ENCODE data around the gene TMCO4. TPM values are rescaled to one million over a fixed set of nuclear protein-coding genes. Genes with fewer than 3 reads are reported as not detected.

TMCO4 gene
- total RNA-seq, 1 experiment from 2014 or later, result 19.7 TPM

DNA sequence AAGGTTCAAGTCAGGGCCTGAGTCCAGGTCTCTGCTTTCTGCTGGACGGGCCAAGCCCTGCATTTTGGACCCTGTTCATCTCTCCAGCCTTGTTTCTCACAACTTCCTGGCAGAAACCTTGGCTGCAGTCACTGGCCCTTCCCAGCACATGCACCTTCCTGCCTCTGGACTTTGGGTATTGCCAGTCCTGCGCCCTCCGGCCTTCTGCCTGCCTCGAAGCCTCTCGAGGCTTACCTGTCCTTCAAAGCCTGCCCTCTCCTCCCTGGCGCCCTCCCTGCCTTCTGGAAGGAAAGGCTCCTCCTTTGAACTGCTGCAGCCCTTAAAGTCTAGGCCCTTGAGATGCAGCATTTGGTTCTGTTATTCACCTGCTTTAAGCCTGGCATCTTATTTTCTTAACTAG is 82.2 kb downstream of the TMCO4 start:
- H3K27me3 ChIP-seq (ENCODE audit: low read length), result no peaks in the 10 kb centered on the region
- H2AFZ ChIP-seq (ENCODE audit: low read length), result no peak overlapping the region
- ChIA-PET POLR2A (ENCODE audit: unreplicated experiment) (no interaction called here), CTCF (no interaction called here)
- no peak for DNase-seq
- H3K4me3 ChIP-seq (ENCODE audit: low read length), result no peak overlapping the region
- TF ChIP-seq EZH2phosphoT487 (IDR thresholded peaks at IDR 0.05; ENCODE audit: borderline replicate concordance, low read length) (no peak), EZH2 (IDR thresholded peaks at IDR 0.05; ENCODE audit: low read length, unreplicated experiment) (no peak)
- TF ChIP-seq, protein P1, sequence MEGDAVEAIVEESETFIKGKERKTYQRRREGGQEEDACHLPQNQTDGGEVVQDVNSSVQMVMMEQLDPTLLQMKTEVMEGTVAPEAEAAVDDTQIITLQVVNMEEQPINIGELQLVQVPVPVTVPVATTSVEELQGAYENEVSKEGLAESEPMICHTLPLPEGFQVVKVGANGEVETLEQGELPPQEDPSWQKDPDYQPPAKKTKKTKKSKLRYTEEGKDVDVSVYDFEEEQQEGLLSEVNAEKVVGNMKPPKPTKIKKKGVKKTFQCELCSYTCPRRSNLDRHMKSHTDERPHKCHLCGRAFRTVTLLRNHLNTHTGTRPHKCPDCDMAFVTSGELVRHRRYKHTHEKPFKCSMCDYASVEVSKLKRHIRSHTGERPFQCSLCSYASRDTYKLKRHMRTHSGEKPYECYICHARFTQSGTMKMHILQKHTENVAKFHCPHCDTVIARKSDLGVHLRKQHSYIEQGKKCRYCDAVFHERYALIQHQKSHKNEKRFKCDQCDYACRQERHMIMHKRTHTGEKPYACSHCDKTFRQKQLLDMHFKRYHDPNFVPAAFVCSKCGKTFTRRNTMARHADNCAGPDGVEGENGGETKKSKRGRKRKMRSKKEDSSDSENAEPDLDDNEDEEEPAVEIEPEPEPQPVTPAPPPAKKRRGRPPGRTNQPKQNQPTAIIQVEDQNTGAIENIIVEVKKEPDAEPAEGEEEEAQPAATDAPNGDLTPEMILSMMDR (conservative IDR thresholded peaks at IDR 0.05; ENCODE audit: low read depth, low read length), result no peak
- no peaks in the 10 kb centered on the region for H4K20me1 ChIP-seq (ENCODE audit: low read length)
- H3K9me2 ChIP-seq (replicated peaks; ENCODE audit: low read length), result no peaks in the 10 kb centered on the region
- H3K4me1 ChIP-seq (ENCODE audit: insufficient read depth, low read length), result no peaks in the 10 kb centered on the region
- no peaks in the 10 kb centered on the region for H3K9me3 ChIP-seq (ENCODE audit: low read length)
- BruUV-seq (replicated peaks), result no TSS peak
- no peaks in the 10 kb centered on the region for H3K79me2 ChIP-seq (ENCODE audit: low read length)
- H3K27ac ChIP-seq (ENCODE audit: low read length), result no peak overlapping the region
- H3K4me2 ChIP-seq (ENCODE audit: low read length), result no peak overlapping the region
- intact Hi-C loops (cut with micrococcal nuclease), result loop anchor here (5.0 kb wide), 1 partner anchor 35 kb away; no protein-coding TSS in a partner anchor
- H3K36me3 ChIP-seq (ENCODE audit: low read depth, low read length), result no peaks in the 10 kb centered on the region
- H3K9ac ChIP-seq (ENCODE audit: low read length), result no peak overlapping the region
- ATAC-seq, result no peak
- no peaks in the 10 kb centered on the region for H3F3A ChIP-seq (ENCODE audit: low read length, unreplicated experiment)

DNA sequence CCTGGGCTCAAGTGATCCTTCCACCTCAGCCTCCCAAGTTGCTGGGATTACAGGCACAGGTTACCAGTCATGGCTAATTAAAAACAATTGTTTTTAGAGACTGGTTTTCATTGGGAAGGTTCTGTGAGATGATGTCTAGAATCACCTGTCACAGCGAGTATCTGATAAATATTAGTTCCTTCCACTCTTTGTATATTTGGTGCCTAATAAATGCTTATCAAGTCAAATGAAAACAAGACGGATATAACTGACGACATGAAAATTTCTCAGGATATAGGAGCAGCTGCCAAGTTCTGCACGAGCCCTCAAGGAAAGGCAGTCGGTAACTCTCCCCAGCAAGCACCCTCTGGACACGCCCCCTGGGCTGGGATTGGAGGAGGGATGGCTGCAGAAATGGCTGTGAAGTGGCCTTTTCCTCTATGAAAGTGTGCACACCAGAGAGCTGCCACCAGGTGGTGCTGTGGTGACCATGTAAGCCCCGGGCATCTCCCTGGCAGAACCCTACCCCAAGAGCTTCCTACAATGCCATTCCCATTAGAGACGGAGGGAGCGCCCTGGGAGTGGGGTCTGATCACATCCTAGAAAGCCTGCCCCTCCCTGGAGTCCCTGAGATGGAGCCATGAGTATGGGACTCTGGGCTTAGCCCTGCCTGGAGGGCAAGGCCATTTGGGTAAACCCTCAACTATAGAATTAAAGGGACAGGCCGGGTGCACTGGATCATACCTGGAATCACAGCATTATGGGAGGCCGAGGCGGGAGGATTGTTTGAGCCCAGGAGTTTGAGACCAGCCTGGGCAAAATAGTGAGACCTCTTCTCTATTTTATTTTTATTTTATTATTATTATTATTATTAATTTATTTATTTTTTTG is 84.1 kb downstream of the TMCO4 start:
- Histone ChIP-seq H3K79me2 (ENCODE audit: low read length) (no peaks in the 10 kb centered on the region), H3F3A (ENCODE audit: low read length, unreplicated experiment) (no peaks in the 10 kb centered on the region), H3K9ac (ENCODE audit: low read length) (no peak overlapping the region), H2AFZ (ENCODE audit: low read length) (peak overlapping the region; percentile 4; the same call in 1 of the 2 replicates), H3K9me2 (replicated peaks; ENCODE audit: low read length) (no peaks in the 10 kb centered on the region), H3K36me3 (ENCODE audit: low read depth, low read length) (no peaks in the 10 kb centered on the region), H3K4me3 (ENCODE audit: low read length) (no peak overlapping the region), H3K4me1 (ENCODE audit: insufficient read depth, low read length) (no peaks in the 10 kb centered on the region), H4K20me1 (ENCODE audit: low read length) (no peaks in the 10 kb centered on the region), H3K9me3 (ENCODE audit: low read length) (no peaks in the 10 kb centered on the region), H3K27ac (ENCODE audit: low read length) (no peak overlapping the region), H3K27me3 (ENCODE audit: low read length) (no peaks in the 10 kb centered on the region), H3K4me2 (ENCODE audit: low read length) (peak overlapping the region; percentile 15; the same call in 1 of the 2 replicates)
- ATAC-seq, result peak; percentile 99
- intact Hi-C loops (cut with micrococcal nuclease), result loop anchor here (1.0 to 5.0 kb wide), 3 partner anchors 37 to 157 kb away; no protein-coding TSS in a partner anchor
- DNase-seq, result peak; percentile 97
- ChIA-PET POLR2A (ENCODE audit: unreplicated experiment) (no interaction called here), CTCF (interaction anchor here (0.6 to 1.0 kb wide), 6 partner anchors 9 to 202 kb away, joined by 3 to 7 read pairs (median 5); no protein-coding TSS in a partner anchor)
- TF ChIP-seq, protein P1 (conservative IDR thresholded peaks at IDR 0.05; ENCODE audit: low read depth, low read length), result peak; percentile 90
- TF ChIP-seq EZH2 (IDR thresholded peaks at IDR 0.05; ENCODE audit: low read length, unreplicated experiment) (no peak), EZH2phosphoT487 (IDR thresholded peaks at IDR 0.05; ENCODE audit: borderline replicate concordance, low read length) (no peak)
- no TSS peak for BruUV-seq (replicated peaks)

DNA sequence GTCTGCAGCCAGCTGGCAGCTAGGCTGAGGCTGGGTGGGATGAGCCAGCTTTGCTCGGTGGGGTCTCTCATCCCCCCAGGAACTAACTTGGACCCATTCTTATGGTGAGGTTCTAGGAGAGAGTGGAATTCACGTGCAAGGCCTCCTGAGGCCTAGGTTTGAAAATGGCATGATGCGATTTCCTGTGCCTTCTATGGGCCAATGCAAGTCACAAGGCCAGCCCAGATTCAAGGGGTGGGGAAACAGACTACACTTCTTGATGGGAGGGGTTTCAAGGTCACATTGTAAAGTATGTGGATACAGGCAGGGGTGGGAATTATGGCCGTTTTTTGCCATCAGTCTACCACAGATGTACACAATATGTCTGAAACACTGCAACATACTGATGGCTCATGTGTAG is 86.8 kb downstream of the TMCO4 start:
- TF ChIP-seq EZH2phosphoT487 (IDR thresholded peaks at IDR 0.05; ENCODE audit: borderline replicate concordance, low read length) (no peak), EZH2 (IDR thresholded peaks at IDR 0.05; ENCODE audit: low read length, unreplicated experiment) (no peak)
- TF ChIP-seq, protein P1 (conservative IDR thresholded peaks at IDR 0.05; ENCODE audit: low read depth, low read length), result no peak
- H3K79me2 ChIP-seq (ENCODE audit: low read length), result no peaks in the 10 kb centered on the region
- H3K27me3 ChIP-seq (ENCODE audit: low read length), result no peaks in the 10 kb centered on the region
- BruUV-seq (replicated peaks), result no TSS peak
- H3K27ac ChIP-seq (ENCODE audit: low read length), result no peak overlapping the region
- POLR2A ChIA-PET (ENCODE audit: unreplicated experiment), result no interaction called here
- no peaks in the 10 kb centered on the region for H3K36me3 ChIP-seq (ENCODE audit: low read depth, low read length)
- intact Hi-C loops (cut with micrococcal nuclease), result no loop called here
- H3K9me2 ChIP-seq (replicated peaks; ENCODE audit: low read length), result no peaks in the 10 kb centered on the region
- no peak overlapping the region for H3K4me3 ChIP-seq (ENCODE audit: low read length)
- H3F3A ChIP-seq (ENCODE audit: low read length, unreplicated experiment), result no peaks in the 10 kb centered on the region
- no peak overlapping the region for H3K9ac ChIP-seq (ENCODE audit: low read length)
- H3K9me3 ChIP-seq (ENCODE audit: low read length), result no peaks in the 10 kb centered on the region
- no peak for ATAC-seq
- no peaks in the 10 kb centered on the region for H4K20me1 ChIP-seq (ENCODE audit: low read length)
- H3K4me1 ChIP-seq (ENCODE audit: insufficient read depth, low read length), result no peaks in the 10 kb centered on the region
- no peak overlapping the region for H2AFZ ChIP-seq (ENCODE audit: low read length)
- CTCF ChIA-PET, result no interaction called here
- DNase-seq, result no peak
- H3K4me2 ChIP-seq (ENCODE audit: low read length), result no peak overlapping the region
